GM12872 (cell line): Measurements from ENCODE around the gene TTC7B.

Experiments used
- TF ChIP-seq, protein P1 (sequence below): IDR thresholded peaks from 3 replicates; pipeline ENCODE4 v1.5.1; 2011; ENCODE audit warnings: low read depth, mild to moderate bottlenecking, low read length, moderate library complexity; ENCODE audit not compliant: insufficient read depth

The TTC7B gene

DNA sequence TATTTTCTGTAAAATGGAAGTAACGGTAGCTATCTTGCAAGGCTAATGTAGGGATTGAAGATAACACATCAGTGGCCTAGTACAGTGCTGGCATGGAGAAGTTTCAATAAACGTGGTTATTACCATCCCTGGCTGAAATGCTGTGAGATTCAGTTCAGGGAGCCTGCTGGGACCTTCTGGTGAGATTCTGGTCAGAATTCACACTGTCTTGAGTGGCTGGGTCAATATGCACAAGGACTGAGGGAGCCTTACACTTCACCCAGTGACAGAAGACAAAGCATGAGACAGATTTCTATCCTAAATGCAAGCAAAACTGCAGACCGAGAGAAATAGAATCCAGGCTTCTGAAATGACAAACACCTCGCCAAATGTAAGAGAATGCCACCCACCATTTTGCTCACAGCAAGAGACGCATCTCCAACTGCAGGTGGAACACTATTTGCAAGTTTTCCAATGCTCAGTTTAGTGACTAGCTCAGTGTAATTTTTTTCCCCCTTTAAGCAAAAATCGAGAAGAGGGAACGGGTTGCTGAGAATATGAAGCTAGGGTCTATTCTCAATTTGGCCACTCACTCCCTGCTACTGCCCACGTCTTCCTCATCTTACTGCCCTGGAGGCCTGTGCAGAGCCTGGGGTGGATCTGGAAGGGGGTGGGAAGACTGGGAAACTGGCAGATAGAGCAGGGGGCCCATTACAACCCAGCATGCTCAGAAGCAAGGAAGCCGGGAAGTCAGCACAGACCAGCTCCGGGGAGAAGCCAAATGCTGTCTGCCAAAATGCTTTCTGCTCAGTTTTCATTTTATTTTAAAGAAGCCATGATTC lies 201.3 kb downstream of the TTC7B start:
- TF ChIP-seq, protein P1, sequence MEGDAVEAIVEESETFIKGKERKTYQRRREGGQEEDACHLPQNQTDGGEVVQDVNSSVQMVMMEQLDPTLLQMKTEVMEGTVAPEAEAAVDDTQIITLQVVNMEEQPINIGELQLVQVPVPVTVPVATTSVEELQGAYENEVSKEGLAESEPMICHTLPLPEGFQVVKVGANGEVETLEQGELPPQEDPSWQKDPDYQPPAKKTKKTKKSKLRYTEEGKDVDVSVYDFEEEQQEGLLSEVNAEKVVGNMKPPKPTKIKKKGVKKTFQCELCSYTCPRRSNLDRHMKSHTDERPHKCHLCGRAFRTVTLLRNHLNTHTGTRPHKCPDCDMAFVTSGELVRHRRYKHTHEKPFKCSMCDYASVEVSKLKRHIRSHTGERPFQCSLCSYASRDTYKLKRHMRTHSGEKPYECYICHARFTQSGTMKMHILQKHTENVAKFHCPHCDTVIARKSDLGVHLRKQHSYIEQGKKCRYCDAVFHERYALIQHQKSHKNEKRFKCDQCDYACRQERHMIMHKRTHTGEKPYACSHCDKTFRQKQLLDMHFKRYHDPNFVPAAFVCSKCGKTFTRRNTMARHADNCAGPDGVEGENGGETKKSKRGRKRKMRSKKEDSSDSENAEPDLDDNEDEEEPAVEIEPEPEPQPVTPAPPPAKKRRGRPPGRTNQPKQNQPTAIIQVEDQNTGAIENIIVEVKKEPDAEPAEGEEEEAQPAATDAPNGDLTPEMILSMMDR = no peak

DNA sequence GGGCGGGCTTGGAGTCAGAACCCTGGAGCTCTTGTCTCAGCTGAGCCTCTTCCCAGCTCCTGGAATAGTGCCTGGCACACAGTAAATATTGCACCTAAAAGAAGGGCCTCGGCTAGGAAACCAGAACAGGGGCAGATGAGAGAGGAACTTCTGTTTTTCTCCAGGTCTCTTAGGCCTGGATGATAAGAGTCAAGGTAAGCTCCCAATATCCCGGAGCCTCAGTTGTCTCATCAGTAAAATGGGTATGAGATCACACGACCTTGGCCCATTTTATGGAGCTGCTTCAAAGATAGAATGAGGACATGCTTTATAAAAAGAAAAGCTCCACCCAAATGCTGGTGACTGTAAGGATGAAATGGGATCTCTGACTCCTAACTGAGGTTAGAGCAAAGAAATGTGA lies 202.2 kb downstream of the TTC7B start:
- TF ChIP-seq, protein P1 = no peak

DNA sequence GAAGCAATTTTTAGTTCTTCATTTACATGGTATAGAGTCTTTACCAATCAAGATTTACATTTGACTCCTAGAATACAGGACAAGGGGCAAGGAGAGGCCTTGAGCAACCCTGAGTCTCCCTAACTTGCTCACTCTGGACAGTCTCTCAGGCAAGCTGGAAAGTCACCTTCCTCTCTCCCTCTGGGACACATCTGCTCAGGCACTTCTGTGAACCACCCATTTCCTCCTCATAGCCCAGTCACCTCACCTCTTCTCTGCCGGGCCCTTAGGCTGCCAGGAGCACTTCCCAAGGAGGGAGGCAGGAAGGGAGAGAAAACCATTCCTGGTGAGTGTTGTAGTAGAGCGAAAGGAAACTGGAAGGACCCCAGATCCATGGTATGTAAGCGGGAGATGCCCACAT lies 202.8 kb downstream of the TTC7B start:
- TF ChIP-seq, protein P1 = no peak

DNA sequence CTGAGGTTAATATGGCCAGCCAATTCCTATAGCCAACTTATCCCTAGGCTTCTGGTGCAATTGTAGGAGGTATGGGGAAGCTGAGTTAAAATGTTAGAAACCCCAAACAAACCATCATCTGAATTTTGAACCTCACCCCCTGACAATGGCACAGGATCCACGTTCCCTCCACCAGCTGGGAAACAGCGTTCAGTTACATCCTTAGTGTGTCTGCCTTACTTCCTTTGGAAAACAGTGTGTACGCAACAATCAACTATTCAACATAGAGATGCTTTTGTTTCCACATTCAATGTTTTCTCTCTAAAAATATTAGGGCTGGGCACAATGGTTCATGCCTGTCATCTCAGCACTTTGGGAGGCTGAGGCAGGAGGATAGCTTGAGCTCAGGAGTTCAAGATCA lies 203.4 kb downstream of the TTC7B start:
- TF ChIP-seq, protein P1 = no peak

DNA sequence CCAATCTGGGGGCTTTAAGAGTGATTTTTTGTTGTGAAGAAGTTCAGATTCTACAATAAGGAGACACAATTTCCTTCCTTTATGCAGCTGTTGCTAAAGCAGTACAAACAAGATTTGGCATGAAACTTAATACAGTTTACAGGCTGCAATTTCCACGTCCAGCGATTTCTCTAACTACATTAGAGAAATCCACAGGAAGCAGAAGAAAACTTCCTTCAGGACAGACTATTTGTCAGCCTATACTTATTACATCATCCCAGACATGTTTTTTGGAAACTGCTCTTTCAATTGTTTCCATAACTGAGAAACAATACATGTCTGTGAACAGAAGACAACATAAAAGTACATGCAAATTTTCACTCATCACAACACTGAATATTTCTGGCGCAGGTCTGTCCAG lies 204.3 kb downstream of the TTC7B start:
- TF ChIP-seq, protein P1 = no peak

DNA sequence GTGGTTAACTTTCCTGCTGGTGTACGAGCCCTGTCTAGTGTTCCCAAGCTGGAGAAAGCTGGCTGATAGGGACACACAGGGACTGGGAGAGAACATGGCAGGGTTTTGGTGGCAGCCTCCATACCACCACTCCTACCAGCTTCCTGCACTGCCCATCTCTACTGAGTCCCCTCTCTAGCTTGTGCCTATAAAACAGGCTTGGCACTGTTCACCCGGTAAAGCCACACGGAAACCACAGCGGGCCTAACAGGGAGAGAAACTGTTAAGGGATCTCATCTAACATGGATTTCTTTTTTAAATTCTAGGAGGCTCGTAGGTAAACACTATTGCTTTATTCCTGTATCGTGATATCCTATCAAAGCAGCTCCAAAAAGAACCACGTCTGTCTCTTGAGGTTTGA lies 204.7 kb downstream of the TTC7B start:
- TF ChIP-seq, protein P1 = no peak

DNA sequence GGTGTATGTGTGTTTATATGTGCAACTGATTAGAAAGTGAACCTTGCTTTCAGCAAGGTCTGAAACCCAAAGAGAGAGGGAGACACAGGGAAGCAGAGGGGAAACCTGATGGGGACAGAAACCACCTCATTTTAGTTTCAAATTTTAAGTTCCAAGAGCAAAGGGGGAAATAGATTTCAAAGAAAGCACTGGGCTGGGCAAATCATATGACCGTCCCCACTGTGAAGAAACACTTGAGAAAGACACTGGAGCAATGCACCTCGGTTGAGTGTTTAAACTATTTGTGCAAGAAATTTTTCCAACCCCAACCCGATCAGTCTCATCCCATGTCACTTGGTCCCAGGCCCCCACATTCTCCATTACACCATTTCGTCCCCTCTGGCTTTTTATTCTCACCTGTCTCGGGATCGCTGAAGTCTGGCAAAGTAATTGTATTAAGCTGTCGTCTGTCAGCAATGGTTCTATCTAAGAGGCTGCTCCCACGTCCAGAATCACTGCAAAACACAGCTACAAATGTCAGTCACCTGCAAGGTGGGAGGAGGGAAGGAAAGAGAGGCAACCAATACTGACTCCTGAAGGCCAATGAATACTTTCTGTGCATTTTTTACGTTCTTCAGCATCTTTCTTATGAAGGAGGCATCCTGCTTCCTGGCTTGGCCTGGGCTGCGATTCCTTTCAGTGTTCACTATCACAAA lies 205.7 kb downstream of the TTC7B start:
- TF ChIP-seq, protein P1 = no peak
